ENCODE data around the gene S100PBP.
"Not testable (repeated sequence)": the region's sequence is repeated elsewhere in the genome, so short reads cannot be mapped to it uniquely, and the experiment has no call there.

S100PBP gene

DNA sequence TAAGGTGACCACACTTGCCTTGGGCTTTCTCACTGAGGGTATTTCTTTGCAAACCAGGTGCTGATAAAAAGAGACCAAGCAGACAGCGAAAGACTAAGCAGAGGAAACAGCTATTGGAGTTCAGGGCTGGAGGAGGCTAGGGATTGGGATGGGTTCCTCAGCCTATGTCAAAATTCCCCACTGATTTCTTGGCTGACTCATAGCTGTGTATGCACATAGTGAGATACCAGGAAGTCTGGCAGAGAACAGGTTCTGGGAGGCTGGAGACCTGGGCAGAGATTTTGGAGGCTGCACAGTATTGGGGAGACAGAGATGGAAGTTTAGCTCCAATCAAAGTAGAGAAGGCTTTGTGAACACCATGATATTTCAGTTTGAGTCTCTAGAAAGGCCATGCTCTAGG lies 25.6 kb upstream of the S100PBP start:
- Histone ChIP-seq H3K36me3 (ENCODE audit: control insufficient read depth, insufficient read depth, low read length) (peaks cover 83% of the 10 kb centered on the region), H3K27ac (ENCODE audit: low read depth, low read length) (no peak overlapping the region), H3K4me1 (ENCODE audit: control insufficient read depth, insufficient read depth, low read length) (no peaks in the 10 kb centered on the region), H3K9me3 (ENCODE audit: control insufficient read depth, insufficient read depth, low read depth, low read length) (no peaks in the 10 kb centered on the region), H3K4me3 (ENCODE audit: low read depth, low read length) (no peak overlapping the region), H3K27me3 (ENCODE audit: control insufficient read depth, insufficient read depth, low read length) (no peaks in the 10 kb centered on the region), H3K9ac (ENCODE audit: low read length) (no peak overlapping the region)

DNA sequence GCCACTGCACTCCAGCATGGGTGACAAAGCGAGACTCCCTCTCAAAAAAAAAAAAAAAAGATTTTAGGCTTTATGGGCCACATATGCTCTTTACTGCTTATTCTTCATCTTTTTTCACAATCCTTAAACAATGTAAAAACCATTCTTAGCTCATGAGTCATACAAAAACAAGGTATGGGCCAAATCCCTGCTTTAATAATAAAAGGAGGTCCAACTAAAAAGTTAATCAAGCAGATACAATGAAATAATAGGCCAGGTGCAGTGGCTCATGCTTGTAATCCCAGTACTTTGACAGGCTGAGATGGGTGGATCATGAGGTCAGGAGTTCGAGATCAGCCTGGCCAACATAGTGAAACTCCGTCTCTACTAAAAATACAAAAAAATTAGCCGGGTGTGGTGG lies 21.7 kb upstream of the S100PBP start:
- not testable (repeated sequence) for H3K4me1 ChIP-seq (ENCODE audit: control insufficient read depth, insufficient read depth, low read length); H3K27ac ChIP-seq (ENCODE audit: low read depth, low read length); H3K9ac ChIP-seq (ENCODE audit: low read length); H3K4me3 ChIP-seq (ENCODE audit: low read depth, low read length); H3K9me3 ChIP-seq (ENCODE audit: control insufficient read depth, insufficient read depth, low read depth, low read length); H3K27me3 ChIP-seq (ENCODE audit: control insufficient read depth, insufficient read depth, low read length)
- peaks cover 88% of the 10 kb centered on the region for H3K36me3 ChIP-seq (ENCODE audit: control insufficient read depth, insufficient read depth, low read length)

DNA sequence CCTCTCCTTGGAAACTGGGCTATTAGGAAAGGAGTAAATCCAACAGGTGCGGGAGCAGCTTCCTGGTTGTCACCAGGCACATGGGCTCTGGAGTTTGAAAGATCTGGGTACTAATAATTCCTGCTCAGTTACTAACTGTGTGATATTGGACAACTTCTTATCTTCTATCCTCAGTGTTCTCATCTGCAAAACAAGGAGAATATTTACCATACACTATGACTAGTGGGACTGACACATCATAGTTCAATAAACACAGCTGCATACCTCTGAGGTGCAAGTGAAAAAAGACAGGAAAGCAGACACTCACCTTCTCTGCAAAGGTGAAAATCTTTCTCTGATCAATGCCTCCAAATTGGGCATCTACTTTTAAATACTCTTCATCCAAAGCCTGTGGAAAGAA lies 20.0 kb upstream of the S100PBP start:
- H3K36me3 ChIP-seq (ENCODE audit: control insufficient read depth, insufficient read depth, low read length), result peaks cover 86% of the 10 kb centered on the region
- H3K9ac ChIP-seq (ENCODE audit: low read length), result no peak overlapping the region
- no peaks in the 10 kb centered on the region for H3K27me3 ChIP-seq (ENCODE audit: control insufficient read depth, insufficient read depth, low read length)
- peaks cover 6% of the 10 kb centered on the region; the same call in 1 of the 2 replicates for H3K4me1 ChIP-seq (ENCODE audit: control insufficient read depth, insufficient read depth, low read length)
- no peak overlapping the region for H3K27ac ChIP-seq (ENCODE audit: low read depth, low read length)
- no peaks in the 10 kb centered on the region for H3K9me3 ChIP-seq (ENCODE audit: control insufficient read depth, insufficient read depth, low read depth, low read length)
- no peak overlapping the region for H3K4me3 ChIP-seq (ENCODE audit: low read depth, low read length)

DNA sequence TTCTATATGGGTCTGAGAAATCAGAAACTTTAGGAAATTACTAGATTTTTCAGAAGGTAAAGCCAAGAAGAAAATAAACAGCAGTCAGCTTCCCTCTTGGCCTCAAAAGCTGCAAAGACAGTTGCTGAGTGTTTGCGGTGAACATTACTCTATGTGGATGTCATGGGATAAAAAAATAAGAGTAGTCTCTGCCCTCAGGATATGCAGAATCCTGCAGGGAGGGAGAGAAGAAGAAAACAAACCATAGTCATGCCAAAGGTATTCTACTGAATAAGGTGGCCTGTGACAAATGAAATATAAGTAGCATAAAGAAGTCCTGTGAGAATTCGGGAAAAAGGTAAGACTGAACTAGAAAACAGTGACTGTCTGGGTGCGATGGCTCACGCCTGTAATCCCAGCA lies 19.3 kb upstream of the S100PBP start:
- H3K36me3 ChIP-seq (ENCODE audit: control insufficient read depth, insufficient read depth, low read length), result peaks cover 89% of the 10 kb centered on the region
- no peak overlapping the region for H3K4me3 ChIP-seq (ENCODE audit: low read depth, low read length)
- H3K4me1 ChIP-seq (ENCODE audit: control insufficient read depth, insufficient read depth, low read length), result peaks cover 6% of the 10 kb centered on the region; the same call in 1 of the 2 replicates
- no peaks in the 10 kb centered on the region for H3K27me3 ChIP-seq (ENCODE audit: control insufficient read depth, insufficient read depth, low read length)
- H3K27ac ChIP-seq (ENCODE audit: low read depth, low read length), result no peak overlapping the region
- no peak overlapping the region for H3K9ac ChIP-seq (ENCODE audit: low read length)
- no peaks in the 10 kb centered on the region for H3K9me3 ChIP-seq (ENCODE audit: control insufficient read depth, insufficient read depth, low read depth, low read length)

DNA sequence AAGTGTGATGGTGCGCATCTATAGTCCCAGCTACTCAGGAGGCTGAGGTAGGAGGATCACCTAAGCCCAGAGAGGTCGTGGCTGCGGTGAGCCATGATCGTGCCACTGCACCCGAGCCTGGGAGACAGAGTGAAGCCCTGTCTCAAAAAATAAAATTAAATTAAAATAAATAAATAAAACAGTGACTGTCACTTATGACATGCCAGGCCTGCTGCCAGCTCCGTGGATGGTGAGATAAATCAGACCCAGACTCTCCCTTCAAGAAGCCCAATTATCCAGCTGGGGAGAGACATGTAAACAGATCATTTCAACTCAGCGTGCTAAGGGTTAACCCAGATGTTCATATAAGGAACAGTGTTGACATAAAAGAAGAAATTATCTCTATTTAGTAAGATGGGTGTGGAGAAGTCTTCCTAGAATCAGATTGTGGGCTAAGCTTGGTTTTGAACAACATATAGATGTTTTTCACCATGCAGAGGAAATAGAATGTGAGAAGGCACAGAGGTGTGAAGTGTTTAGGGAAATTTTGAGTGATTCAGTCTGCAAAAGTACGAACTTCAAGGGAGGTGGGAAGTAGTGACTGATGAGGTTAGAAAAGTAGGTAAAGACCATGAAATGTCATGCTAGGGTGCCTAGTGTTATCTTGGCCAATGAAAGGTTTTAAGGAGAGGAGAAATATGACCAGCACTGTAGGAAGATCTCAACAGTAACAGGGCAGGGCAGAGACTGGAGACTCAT lies 18.6 kb upstream of the S100PBP start:
- Histone ChIP-seq H3K27me3 (ENCODE audit: control insufficient read depth, insufficient read depth, low read length) (no peaks in the 10 kb centered on the region), H3K4me1 (ENCODE audit: control insufficient read depth, insufficient read depth, low read length) (peaks cover 6% of the 10 kb centered on the region; the same call in 1 of the 2 replicates), H3K9ac (ENCODE audit: low read length) (no peak overlapping the region), H3K9me3 (ENCODE audit: control insufficient read depth, insufficient read depth, low read depth, low read length) (no peaks in the 10 kb centered on the region), H3K36me3 (ENCODE audit: control insufficient read depth, insufficient read depth, low read length) (peaks cover 86% of the 10 kb centered on the region), H3K27ac (ENCODE audit: low read depth, low read length) (no peak overlapping the region), H3K4me3 (ENCODE audit: low read depth, low read length) (no peak overlapping the region)

DNA sequence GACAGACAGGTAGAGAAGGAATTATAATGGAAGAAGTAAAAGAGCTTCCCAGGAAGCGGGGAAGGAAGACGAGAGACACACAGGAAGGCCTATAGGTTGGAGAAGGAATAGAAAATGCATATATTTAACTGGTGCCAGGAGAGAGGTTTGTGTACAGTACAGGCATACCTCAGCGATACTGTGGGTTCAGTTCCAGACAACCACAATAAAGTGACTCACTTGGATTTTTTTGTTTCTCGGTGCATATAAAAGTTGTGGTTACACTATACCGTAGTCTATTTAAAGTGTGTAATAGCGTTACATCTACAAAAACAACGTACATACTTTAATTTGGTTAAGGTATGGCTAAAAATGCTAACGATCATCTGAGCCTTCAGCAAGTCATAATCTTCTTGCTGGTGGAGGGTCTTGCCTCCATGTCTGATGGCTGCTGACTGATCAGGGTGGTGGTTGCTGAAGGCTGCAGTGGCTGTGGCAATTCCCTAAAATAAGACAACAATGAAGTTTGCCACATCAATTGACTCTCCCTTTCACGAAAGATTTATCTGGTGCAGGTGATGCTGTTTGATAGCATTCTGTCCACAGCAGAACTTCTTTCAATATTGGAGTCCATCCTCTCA lies 16.2 kb upstream of the S100PBP start:
- no peaks in the 10 kb centered on the region for H3K27me3 ChIP-seq (ENCODE audit: control insufficient read depth, insufficient read depth, low read length)
- no peak overlapping the region for H3K4me3 ChIP-seq (ENCODE audit: low read depth, low read length)
- no peak overlapping the region for H3K9ac ChIP-seq (ENCODE audit: low read length)
- no peak overlapping the region for H3K27ac ChIP-seq (ENCODE audit: low read depth, low read length)
- H3K36me3 ChIP-seq (ENCODE audit: control insufficient read depth, insufficient read depth, low read length), result peaks cover 78% of the 10 kb centered on the region
- peaks cover 6% of the 10 kb centered on the region; the same call in 1 of the 2 replicates for H3K4me1 ChIP-seq (ENCODE audit: control insufficient read depth, insufficient read depth, low read length)
- H3K9me3 ChIP-seq (ENCODE audit: control insufficient read depth, insufficient read depth, low read depth, low read length), result no peaks in the 10 kb centered on the region

DNA sequence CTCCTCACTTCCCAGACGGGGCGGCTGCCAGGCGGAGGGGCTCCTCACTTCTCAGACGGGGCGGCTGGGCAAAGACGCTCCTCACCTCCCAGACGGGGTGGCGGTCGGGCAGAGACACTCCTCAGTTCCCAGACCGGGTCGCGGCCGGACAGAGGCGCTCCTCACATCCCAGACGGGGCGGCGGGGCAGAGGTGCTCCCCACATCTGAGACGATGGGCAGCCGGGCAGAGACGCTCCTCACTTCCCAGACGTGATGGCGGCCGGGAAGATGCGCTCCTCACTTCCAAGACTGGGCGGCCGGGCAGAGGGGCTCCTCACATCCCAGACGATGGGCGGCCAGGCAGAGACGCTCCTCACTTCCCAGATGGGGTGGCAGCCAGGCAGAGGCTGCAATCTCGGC lies 13.0 kb upstream of the S100PBP start:
- not testable (repeated sequence) for H3K4me3 ChIP-seq (ENCODE audit: low read depth, low read length); H3K9ac ChIP-seq (ENCODE audit: low read length); H3K9me3 ChIP-seq (ENCODE audit: control insufficient read depth, insufficient read depth, low read depth, low read length); H3K4me1 ChIP-seq (ENCODE audit: control insufficient read depth, insufficient read depth, low read length); H3K27ac ChIP-seq (ENCODE audit: low read depth, low read length); H3K27me3 ChIP-seq (ENCODE audit: control insufficient read depth, insufficient read depth, low read length)
- peaks cover 79% of the 10 kb centered on the region for H3K36me3 ChIP-seq (ENCODE audit: control insufficient read depth, insufficient read depth, low read length)

DNA sequence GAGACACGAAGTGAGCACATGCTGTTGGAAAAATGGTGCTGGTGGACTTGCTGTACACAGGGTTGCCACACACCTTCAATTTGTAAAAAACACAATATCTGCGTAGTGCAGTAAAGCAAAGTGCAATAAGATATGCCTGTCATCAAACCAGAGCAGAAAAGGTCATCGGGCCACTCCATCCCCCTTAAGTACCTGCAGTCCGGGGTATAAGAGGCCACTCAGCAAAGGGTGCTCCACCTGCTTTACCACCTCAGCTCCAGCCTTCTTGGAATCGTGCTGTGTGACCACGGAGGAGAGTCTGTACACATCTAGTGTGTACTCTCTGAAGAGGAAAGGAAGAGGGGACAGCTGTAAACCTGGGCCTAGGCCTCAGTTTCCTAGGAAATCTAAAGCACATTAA lies 11.2 kb upstream of the S100PBP start:
- no peak overlapping the region for H3K27ac ChIP-seq (ENCODE audit: low read depth, low read length)
- no peaks in the 10 kb centered on the region for H3K9me3 ChIP-seq (ENCODE audit: control insufficient read depth, insufficient read depth, low read depth, low read length)
- no peak overlapping the region for H3K4me3 ChIP-seq (ENCODE audit: low read depth, low read length)
- peaks cover 8% of the 10 kb centered on the region; the same call in 1 of the 2 replicates for H3K4me1 ChIP-seq (ENCODE audit: control insufficient read depth, insufficient read depth, low read length)
- peaks cover 81% of the 10 kb centered on the region for H3K36me3 ChIP-seq (ENCODE audit: control insufficient read depth, insufficient read depth, low read length)
- H3K9ac ChIP-seq (ENCODE audit: low read length), result no peak overlapping the region
- no peaks in the 10 kb centered on the region for H3K27me3 ChIP-seq (ENCODE audit: control insufficient read depth, insufficient read depth, low read length)

DNA sequence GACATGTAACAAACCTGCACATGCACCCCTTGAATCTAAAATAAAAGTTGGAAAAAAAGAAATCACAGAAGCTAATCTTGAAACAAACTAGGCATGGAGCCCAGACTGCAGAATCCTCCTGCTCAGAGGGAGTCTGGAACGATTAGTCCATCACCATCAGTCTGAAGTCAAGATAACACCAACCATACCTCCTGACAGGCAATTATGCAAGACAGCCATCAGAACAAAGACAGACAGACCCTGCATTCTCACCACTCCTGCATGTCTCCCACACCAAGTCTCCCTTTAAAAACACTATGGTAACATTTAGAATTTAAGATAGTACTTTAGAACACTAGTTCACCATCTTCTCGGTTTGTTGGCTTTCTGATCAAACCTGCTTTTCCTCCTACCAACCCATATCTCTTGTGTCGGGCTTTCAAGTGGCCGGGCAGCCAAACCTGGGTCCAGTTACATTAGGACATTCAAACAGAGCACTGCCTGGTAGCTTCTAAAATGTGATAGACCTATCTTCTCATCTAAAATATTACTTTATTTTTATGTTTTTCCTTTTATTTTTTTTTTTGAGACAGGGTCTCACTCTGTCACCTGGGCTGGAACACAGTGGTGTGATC lies 10.4 kb upstream of the S100PBP start:
- H3K9me3 ChIP-seq (ENCODE audit: control insufficient read depth, insufficient read depth, low read depth, low read length), result no peaks in the 10 kb centered on the region
- no peaks in the 10 kb centered on the region for H3K27me3 ChIP-seq (ENCODE audit: control insufficient read depth, insufficient read depth, low read length)
- H3K9ac ChIP-seq (ENCODE audit: low read length), result no peak overlapping the region
- peaks cover 15% of the 10 kb centered on the region; the same call in 1 of the 2 replicates for H3K4me1 ChIP-seq (ENCODE audit: control insufficient read depth, insufficient read depth, low read length)
- peaks cover 83% of the 10 kb centered on the region for H3K36me3 ChIP-seq (ENCODE audit: control insufficient read depth, insufficient read depth, low read length)
- H3K27ac ChIP-seq (ENCODE audit: low read depth, low read length), result no peak overlapping the region
- H3K4me3 ChIP-seq (ENCODE audit: low read depth, low read length), result no peak overlapping the region

DNA sequence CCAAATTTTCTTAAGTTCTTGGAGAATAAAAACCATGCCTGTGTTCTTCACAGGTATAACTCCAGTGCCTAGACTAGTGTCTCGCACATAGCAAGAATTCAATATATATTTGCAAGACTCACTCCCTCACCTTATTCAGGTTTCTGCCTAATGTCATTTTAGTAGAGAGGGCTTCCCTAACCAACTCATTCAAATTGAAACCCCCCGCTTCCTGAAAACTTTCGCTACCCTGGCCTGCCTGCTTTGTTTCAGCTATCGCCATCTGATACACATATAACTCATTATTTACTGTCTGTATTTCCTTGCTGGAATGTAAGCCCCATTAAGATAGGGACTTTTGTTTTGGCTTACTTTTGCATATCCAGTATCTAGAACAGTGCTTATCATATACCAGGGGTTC lies 8.9 kb upstream of the S100PBP start:
- no peak overlapping the region for H3K9ac ChIP-seq (ENCODE audit: low read length)
- H3K27me3 ChIP-seq (ENCODE audit: control insufficient read depth, insufficient read depth, low read length), result no peaks in the 10 kb centered on the region
- no peaks in the 10 kb centered on the region for H3K9me3 ChIP-seq (ENCODE audit: control insufficient read depth, insufficient read depth, low read depth, low read length)
- peaks cover 23% of the 10 kb centered on the region for H3K4me1 ChIP-seq (ENCODE audit: control insufficient read depth, insufficient read depth, low read length)
- peaks cover 73% of the 10 kb centered on the region for H3K36me3 ChIP-seq (ENCODE audit: control insufficient read depth, insufficient read depth, low read length)
- no peak overlapping the region for H3K27ac ChIP-seq (ENCODE audit: low read depth, low read length)
- H3K4me3 ChIP-seq (ENCODE audit: low read depth, low read length), result no peak overlapping the region

DNA sequence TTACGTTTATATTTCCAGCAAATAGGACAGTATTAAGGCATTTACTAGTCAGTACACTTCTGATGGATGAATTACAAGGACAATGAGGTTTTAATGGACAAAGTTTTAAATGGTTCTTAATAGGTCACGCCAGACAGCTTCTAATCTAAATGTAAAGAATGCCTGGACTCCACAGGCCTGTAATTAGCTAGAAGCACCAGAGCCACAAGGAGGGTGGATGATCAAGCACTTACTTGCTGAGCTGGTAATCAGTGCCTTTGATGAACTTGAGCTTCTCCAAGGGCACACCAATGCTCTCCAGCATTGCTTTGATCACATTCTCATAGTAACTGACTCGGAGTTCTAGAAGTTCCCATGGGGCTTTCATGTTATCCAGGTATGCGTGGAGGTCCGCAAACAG lies 7.1 kb upstream of the S100PBP start:
- Histone ChIP-seq H3K36me3 (ENCODE audit: control insufficient read depth, insufficient read depth, low read length) (peaks cover 78% of the 10 kb centered on the region), H3K4me3 (ENCODE audit: low read depth, low read length) (no peak overlapping the region), H3K9ac (ENCODE audit: low read length) (no peak overlapping the region), H3K4me1 (ENCODE audit: control insufficient read depth, insufficient read depth, low read length) (peaks cover 31% of the 10 kb centered on the region), H3K9me3 (ENCODE audit: control insufficient read depth, insufficient read depth, low read depth, low read length) (no peaks in the 10 kb centered on the region), H3K27me3 (ENCODE audit: control insufficient read depth, insufficient read depth, low read length) (no peaks in the 10 kb centered on the region), H3K27ac (ENCODE audit: low read depth, low read length) (no peak overlapping the region)
